HG02678 (cell line): ENCODE results near the gene USHBP1.
"Not testable (repeated sequence)": the region's sequence is repeated elsewhere in the genome, so short reads cannot be mapped to it uniquely, and the experiment has no call there.

Experiments
- ATAC-seq: cut with Tn5 transposase; IDR thresholded peaks from one replicate; pipeline ENCODE4 v1.9.1; 2021; ENCODE audit warnings: mild to moderate bottlenecking, moderate library complexity; ENCODE audit not compliant: unreplicated experiment

Gene USHBP1

GRCh38 chr19:17296976-17297375 lies 32.4 kb upstream of the USHBP1 start:
- no peak for ATAC-seq

DNA sequence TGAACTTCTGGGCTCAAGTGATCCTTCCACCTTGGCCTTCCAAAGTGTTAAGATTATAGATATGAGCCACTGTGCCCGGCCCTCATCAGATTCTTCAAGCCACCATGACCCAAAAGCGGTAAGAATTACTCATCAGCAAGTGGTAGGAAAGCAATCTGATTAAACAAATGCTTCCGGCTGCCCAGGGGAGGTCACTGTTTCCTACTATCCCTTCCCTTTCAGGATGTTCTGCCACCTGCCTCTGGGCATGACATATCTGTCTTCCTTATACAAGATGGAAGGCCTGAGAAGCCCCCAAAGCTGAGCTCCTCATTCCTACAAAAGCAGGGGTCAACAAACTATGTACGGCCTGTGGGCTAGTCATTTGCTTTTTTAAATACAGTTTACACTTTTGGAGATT lies 31.7 kb upstream of the USHBP1 start:
- ATAC-seq: no peak

GRCh38 chr19:17295551-17295950 lies 31.0 kb upstream of the USHBP1 start:
- not testable (repeated sequence) for ATAC-seq

GRCh38 chr19:17294051-17294891 lies 29.7 kb upstream of the USHBP1 start:
- ATAC-seq: no peak

DNA sequence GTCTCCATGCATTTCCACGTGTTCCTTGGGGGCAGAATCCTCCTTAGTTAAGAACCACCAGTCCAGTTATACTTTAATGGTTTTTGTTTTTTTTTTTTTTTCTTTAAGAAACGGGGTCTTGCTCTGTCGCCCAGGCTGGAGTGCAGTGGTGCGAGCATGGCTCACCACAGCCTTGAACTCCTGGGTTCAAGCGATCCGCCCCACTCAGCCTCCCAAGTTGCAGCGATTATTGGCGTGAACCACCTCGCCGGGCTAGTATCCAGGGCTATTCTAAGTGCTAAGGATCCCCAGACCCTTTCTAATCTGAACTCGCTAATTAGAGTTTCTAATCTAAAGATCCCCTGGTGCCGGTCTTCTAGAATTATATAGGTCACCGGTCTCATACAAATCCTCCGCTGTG lies 29.1 kb upstream of the USHBP1 start:
- no peak for ATAC-seq

- peak; percentile 80 for ATAC-seq
Observed at GRCh38 chr19:17292301-17293074, 27.9 kb upstream of the USHBP1 start.

DNA sequence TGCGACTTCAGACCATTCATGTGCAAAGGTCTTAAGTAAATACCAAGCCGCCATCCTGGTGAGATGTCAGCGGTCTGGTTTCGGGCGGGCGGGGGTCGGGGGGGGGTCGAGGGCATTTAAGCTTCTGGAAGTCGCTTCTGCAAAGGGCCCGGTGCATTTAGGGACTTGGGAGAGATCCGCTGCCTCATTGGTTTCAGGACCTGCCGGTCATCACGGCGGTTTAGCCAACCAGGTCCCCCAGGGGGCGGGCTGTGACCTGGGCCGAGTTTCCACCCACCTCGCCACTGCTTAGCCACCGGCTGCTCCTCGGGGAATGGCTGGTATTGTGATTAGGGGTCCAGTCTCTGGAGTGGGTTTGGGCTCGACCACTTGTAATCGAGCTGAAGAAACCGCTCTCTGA lies 24.9 kb upstream of the USHBP1 start:
- ATAC-seq: no peak

DNA sequence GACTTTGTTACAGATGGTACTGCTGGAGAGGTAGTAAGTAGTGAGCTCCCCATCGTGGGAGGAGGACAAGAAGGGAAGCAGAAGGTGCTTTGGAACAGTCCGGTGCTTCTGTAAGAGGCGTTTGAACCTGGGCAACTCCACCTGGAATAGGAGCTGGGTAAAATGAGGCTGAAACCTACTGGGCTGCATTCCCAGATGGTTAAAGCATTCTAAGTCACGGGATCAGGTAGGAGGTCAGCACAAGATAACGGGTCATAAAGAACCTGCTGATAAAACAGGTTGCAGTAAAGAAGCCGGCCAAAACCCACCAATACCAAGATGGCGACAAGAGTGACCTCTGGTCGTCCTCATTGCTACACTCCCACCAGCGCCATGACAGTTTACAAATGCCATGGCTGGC lies 22.2 kb upstream of the USHBP1 start:
- ATAC-seq: no peak

- ATAC-seq: no peak
Observed at GRCh38 chr19:17286263-17286662, 21.7 kb upstream of the USHBP1 start.

DNA sequence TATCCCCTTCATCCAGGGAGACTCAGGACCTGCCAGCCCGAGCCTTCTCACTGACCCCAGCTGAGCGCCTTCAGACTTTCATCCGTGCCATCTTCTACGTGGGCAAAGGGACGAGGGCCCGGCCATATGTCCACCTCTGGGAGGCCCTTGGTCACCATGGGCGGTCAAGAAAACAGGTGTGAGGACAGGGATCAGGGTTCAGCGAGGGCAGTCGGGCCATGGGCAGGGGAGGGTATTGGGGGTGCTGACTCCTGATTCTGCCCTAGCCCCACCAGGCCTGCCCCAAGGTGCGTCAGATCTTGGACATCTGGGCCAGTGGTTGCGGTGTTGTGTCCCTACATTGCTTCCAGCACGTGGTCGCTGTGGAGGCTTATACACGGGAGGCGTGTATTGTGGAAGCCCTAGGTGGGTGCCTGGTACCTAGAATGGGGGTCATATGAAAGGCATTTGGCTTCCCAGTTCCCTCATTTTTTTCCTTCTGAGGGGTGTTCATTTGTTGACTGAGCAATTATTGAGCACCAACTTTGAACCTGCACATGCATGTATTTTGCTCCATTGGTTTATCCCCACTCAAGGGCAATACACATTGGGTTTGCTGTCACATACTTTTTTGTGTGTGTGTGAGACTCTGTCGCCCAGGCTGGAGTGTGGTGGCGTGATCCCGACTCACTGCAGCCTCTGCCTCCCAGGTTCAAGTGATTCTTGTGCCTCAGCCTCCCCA lies 21.0 kb upstream of the USHBP1 start:
- ATAC-seq: no peak

DNA sequence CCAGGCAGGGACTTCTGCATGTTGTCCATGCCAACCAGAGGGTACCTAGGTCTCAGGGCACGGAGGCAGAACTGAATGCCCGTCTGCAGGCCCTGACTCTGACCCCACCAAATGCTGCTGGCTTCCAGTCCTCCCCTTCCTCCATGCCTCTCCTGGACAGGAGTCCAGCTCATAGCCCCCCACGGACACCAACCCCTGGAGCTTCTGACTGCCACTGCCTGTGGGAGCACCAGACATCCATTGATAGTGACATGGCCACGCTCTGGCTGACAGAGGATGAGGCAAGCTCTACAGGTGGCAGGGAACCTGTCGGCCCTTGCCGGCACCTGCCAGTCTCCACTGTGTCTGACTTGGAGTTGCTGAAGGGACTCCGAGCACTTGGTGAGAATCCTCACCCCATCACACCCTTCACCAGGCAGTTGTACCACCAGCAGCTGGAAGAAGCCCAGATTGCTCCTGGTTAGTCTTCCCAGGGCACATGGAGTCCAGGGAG lies 19.0 kb upstream of the USHBP1 start:
- ATAC-seq: no peak

DNA sequence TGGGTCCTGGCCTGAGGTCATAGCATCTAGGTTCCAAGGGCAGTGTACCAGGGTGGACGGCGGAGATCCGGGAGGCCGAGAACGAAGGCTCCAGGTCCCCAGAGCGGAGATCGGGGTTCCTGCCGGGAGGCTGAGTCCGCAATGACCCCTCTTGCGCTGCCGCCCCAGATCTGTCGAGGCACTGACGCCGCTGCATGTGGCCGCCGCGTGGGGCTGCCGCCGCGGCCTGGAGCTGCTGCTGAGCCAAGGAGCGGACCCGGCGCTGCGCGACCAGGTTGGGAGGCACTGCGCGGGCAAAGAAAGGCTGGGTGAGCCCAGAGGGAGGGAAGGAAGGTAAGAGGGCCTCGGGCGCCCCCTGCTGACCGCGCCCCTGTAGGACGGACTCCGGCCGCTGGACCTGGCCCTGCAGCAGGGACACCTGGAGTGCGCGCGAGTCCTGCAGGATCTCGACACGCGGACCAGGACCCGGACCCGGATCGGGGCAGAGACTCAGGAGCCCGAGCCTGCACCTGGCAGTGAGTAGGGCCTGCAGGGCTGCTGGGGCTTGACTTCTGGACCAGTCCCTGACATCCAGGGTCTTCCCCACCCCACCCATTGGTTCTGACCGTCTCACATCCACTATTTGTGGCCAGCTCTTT lies 18.1 kb upstream of the USHBP1 start:
- ATAC-seq: peak; percentile 75

DNA sequence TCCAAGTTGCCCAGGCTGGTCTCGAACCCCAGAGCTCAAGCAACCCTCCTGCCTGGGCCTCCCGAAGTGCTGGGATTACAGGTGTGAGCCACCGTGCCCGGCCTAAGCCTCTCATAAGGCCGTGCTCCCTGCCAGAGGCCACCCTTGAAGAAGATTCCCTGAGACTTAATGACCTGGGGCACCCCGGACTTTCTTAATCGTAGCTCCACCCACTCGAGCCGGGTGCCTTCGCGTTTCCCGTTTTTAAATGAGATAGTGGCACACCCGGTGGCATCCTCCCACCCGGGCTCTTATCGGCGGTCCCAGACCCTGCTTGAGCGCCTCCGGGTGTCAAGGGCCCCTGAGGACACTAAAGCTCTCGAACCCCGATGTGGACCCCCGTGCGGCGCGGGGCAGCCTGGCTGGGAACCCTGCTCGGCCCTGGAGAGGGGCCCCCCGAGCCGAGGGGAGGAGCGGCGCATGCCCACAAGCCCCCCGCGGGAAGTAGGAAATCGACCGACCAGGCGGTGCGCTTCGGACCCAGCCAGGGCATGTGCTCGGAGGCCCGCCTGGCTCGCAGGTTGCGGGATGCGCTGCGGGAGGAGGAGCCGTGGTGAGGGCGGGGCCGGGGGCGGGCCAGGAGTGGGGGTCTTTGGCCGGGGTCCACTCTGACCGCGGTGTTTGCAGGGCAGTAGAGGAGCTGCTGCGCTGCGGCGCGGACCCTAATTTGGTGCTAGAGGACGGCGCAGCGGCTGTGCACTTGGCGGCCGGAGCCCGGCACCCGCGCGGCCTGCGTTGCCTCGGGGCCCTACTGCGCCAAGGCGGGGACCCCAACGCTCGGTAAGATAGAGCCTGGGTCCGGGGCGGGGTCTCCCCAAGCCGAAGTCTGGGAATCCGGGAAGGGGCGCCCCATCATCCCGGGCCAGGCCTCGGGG lies 17.1 kb upstream of the USHBP1 start, which contains the start of gene ANKLE1:
TSS of gene ANKLE1 (plus strand) at position 511 of the 914 bp plus-strand sequence. CDS start at position 531, 20 bp downstream.
- no peak for ATAC-seq

DNA sequence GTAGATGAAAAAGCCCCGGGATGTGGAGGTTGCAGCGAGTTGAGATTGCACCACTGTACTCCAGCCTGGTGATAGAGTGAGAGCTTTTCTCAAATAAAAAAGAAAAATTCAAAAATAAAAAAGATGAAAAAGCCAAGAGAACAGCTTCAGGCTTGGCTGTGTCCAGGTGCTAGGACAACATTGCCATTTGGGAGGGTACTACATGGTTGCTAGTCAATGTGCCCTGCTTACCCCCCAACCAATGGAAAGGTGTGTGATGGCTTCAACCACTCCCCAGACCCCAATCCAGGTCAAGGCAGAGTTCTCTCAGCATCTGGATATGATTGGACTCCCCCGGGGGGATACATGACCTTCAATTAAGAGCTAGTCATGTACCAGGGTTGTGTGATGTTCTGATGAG lies 14.9 kb upstream of the USHBP1 start:
- no peak for ATAC-seq

- ATAC-seq: no peak
Observed at GRCh38 chr19:17275441-17276175, 11.1 kb upstream of the USHBP1 start.

DNA sequence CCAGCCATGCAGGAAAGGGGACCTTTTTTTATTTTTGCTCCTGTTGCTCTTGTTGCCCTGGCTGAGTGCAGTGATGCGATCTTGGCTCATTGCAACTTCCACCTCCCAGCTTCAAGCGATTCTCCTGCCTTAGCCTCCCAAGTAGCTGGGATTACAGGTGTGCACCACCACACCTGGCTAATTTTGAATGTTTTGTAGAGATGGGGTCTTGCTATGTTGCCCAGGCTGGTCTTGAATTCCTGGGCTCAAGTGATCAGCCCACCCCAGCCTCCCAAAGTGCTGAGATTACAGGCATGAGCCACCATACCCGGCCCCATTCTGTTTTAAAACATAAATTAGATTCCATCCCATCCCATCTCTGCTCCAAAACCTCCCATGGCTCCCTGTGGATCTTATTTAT lies 10.3 kb upstream of the USHBP1 start:
- not testable (repeated sequence) for ATAC-seq

GRCh38 chr19:17268754-17269153 lies 4.2 kb upstream of the USHBP1 start:
- no peak for ATAC-seq

GRCh38 chr19:17266975-17267788 lies 2.6 kb upstream of the USHBP1 start, which contains the start of gene BABAM1:
Gene BABAM1, plus strand, starts transcription at chr19:17267443. Its CDS starts 1,364 bp downstream, at chr19:17268807.
- peak; percentile 95 for ATAC-seq
